Endometrial microvascular endothelial cells (primary cell): ENCODE data around the gene FGFR2. TPM values are rescaled to one million over a fixed set of nuclear protein-coding genes. Genes with fewer than 3 reads are reported as not detected.

Source experiments
- in situ Hi-C: cut with HindIII; loops from 2 replicates; pipeline ENCODE4 v1.10.0; 2017; ENCODE audit warnings: low sequenced_read_pairs, low pct_unique_long_range_greater_than_20kb; ENCODE audit errors: inconsistent ontology term
- total RNA-seq: library from RNA; depleted of rRNA; stranded (reverse); fragments of >200 nt; gene quantifications from one replicate; pipeline ENCODE4 v1.2.3, GENCODE V29; 2015; ENCODE audit errors: inconsistent ontology term

FGFR2 gene
- total RNA-seq, 1 donor from 2014 or later: not detected

DNA sequence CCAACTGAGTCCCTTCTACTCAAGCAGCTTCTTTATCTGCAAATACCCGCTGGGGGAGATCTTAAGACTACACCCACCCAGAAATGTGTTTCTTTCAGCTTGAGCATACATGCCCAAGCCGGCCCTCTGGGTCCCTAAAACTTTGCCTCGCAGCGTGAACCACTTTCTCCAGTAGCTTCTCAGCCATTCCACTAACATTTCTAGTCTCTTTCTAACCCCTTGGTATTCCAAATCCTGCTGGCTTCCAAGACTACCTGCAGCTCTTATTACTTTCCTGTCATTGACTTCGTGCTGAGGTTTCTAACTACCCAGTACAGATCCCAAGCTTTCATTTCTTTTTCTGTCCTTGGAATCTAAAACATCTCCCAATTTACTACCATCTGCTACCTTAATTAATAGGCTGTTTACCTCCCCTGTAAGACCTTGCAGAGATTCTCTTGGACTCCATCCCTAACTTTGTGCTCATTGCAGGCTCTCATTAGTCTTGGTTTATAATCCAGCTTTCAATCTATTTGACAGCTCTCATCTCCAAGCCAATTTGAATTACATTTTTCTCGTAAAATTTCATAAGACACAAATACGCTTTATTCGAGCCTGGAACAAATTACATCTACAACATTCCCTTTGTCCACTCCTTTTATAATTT lies 153.6 kb downstream of the FGFR2 start:
- in situ Hi-C loops: no loop called here

DNA sequence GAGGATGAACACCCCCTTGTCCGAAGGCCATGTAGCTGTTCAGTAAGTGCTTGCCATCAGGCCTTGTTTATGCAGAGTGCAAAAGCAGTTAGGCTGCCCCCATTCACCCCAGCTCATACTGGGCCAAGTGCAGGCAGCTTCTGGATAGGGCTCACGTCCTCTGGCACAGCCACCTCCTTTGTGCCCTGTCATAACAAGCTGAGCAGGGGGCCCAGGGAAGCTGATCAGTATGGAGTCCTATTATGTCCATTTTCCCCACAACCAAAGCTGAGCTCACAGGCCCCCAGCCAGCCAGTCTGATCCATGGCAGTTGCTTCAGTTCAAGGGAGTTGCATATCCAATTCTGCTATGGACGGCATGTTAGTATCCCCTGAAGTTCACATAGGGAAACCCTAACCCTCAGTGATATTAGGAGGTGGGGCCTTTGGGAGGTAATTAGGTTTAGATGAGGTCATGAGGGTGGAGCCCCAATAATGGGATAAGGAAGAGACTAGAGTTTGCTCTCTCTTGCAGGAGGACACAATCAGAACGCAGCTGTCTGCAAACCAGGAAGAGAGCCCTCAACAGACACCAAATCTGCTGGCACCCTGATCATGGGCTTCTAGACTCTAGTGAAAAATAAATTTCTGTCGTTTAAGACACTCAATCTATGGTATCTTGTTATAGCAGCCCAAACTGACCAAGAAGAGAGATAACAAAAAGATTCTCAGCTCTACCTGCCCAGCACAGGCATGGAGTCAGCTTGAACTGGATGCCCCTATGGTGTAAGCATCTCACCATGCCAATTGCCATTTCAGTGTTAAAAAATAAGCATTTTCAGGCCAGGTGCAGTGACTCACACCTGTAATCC lies 155.9 kb downstream of the FGFR2 start:
- in situ Hi-C loops: no loop called here

DNA sequence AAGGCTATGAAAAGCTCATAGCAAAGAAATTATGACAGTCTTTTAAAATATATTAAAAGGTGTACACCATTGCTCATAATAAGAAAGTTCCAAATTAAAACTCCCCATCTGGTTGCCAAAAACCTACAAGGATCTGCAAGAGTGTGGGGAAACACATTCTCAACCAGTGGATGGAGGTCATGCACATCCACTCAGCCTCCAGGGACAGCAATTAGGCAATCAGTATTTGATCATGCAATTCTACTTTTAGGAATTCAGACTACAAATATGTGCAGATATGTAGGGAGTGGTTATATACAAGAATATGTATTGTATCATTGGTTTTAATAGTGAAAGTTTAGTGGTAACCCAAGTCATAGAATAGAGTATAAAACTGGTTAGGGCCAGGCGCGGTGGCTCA lies 157.8 kb downstream of the FGFR2 start:
- in situ Hi-C loops: no loop called here

DNA sequence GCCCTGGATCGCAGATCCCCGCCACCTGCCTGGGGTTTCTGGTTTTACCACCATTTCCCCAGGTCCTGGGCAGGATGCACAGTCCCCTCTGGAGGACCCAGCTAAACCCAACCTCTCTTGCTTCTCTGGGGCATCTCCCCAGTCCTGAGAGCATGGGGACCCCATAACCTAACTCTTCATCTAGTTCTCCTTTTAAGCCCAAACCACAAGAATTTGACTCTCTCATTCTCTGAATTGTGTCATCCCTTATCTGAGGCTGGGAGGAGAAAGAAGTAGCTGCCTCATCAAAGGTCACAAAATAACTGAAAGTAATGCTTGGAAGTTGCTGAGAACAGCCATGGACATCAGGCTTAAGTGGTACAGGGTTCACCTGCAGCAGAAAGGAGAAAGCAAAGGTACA lies 159.9 kb downstream of the FGFR2 start:
- in situ Hi-C loops: no loop called here

DNA sequence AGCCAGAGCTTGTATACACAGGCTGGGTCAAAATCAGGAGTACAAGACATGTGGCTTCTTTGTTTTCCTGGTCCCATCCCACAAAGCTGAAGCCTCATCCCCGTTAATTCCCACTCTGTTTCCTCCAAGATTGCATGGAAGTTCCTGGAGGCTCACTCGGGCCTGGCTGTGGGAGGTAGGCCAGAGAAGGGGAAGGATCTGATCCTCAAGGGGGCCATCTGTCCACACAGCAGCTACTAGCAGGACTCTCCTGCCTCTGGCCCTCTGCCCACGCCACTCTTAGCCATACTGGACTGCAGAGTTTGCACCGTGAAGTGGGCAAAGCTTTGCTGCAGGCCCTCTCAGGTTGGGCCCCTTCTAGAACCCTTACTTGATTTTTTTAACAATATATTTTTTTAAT lies 160.6 kb downstream of the FGFR2 start:
- in situ Hi-C loops: no loop called here

DNA sequence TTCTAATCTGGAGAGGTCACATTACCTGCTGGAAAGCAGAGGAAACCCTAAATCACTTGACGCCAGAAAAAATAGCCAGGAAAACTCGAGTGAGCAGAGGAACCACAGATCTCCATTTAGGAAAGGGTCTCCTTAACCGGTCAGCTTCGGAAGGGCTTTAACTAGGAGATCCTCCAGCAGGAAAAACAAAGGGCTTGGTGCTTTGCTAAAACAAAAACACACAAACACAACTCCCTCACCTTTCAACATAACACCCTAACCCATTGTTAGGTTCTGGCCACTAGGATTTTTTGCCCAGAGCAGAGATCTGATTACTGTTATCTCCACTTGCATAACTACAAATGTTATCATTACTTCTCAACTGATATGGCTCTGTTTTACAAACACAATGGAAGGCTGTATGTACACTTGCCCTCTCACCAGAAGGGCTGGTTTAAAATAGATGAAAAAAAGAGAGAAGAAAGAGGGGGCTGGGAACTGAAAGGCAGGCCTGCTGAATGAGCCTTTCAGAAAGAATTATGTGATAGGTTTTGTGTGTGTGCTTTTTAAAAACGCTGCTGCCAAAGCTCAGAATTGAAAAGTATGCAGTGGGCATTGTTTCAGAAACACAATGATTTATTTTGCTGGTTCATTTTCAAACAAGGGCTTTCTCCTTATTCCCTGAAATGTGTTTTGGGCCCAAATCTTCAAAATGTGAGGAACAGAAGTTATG lies 161.5 kb downstream of the FGFR2 start:
- in situ Hi-C loops: no loop called here

DNA sequence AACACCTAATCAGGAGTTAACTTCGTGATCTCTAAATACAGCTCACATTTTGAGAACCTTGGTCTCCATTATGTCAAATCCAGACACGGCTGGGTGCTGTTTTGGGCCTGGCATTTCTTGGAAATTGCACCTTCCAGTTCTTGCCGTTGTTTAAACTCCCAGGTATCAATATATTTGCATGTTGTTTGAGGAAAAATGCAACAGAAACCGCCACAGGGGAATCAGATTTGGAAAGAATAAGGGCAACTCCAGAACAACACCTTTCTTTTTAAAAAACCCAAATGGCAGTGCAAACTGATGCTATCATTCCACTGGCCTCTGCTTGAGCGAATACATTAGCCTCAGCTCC lies 162.0 kb downstream of the FGFR2 start:
- in situ Hi-C loops: no loop called here

DNA sequence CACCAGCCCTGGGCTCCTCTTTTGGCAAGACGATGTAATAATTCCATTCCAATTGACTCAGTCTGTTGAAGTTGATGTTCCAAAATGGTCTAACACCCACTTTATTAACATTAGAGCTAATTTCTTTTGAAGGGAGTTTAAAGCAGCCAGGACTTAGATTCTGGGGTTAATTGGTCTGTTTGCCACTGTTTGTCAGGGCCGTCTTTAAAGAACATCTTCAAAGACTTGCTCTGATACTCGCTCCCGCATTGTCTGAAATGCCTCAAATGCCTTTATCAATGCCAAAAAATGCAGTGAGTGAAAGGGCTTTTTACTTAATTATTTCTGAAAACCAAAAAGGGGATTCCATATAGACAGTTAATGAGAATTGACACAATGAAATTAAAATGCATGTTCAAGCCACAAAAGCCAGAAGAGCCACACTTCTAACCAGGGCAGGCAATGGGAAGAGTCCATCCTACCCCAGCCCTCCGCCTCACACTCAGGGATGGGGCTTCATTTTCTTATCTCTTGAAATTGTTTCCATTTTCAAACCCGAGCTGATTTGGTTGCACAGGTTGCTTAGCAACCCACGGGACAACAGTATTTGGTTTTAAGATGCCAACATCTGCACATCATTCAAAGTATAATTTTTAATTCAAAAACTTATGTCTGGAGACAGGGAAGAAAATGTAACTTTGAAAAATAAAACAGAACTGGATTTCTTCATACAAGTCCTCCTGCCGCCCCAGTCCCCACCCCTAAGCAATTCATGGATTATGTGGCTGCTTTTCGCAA lies 163.0 kb downstream of the FGFR2 start:
- in situ Hi-C loops: no loop called here

DNA sequence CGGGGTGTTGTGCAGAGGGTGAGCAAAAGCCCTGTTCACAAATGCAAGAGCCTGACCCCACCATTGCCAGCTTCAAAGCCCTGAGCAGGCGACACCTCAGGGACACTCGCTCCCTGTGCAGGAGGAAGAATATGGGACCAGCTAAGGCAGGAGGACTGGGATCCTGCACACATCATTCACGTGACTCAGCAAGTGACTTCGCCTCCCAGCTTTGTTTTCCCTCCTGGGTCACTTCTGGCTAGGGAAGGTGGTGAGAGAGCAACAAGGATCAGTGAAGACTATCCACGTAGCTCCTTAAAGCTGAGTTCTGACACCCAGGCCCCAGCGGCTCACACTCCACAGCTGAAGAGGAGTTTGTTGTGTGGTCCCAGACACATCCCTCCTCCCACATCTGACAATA lies 164.3 kb downstream of the FGFR2 start:
- in situ Hi-C loops: no loop called here

DNA sequence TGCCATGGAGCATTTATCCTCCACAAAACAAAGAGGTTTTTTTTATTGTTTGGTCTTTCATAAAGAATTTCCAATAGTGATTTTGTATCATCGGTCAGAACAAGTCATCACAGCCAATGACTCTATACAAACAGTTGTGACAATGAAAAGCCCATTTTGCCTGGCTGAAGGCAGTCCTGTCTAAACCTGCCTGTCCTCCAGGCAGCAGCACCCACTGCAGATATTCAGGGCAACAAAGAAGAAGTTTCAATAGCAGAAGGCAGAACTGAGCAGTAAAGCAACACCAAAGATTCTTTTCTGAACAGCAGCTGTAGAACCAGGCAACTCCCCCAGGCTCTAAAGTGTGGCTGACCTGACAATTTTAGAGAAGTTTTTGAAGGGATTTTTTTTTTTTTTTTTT lies 169.4 kb downstream of the FGFR2 start:
- in situ Hi-C loops: no loop called here
